Measurements from ENCODE around the gene ACER2.

The ACER2 gene

GRCh38 chr9:19408693-19409400 lies at the start of gene ACER2 (continued):
- no peak for TF ChIP-seq ZNF391 (tag by site-specific recombination; IDR thresholded peaks at IDR 0.05; ENCODE audit: borderline replicate concordance, low read depth)
- no peak for TF ChIP-seq ZNF645 (tag by site-specific recombination; IDR thresholded peaks at IDR 0.05)
- no peak for TF ChIP-seq ZNF449 (tag by site-specific recombination; IDR thresholded peaks at IDR 0.05)
- TF ChIP-seq AEBP2 (tag by site-specific recombination; IDR thresholded peaks at IDR 0.05; ENCODE audit: borderline replicate concordance) = no peak
- no peak for TF ChIP-seq ZSCAN23 (tag by site-specific recombination; IDR thresholded peaks at IDR 0.05)
- no peak for TF ChIP-seq ZNF174 (tag by site-specific recombination; IDR thresholded peaks at IDR 0.05)
- peak; percentile 49; the same call in 1 of the 2 replicates for TF ChIP-seq ZNF561 (tag by site-specific recombination; IDR thresholded peaks at IDR 0.05; ENCODE audit: borderline replicate concordance)
- TF ChIP-seq IKZF3 (tag by site-specific recombination; IDR thresholded peaks at IDR 0.05) = no peak
- TF ChIP-seq WT1 (tag by site-specific recombination; IDR thresholded peaks at IDR 0.05) = peak; percentile 52
- no peak for TF ChIP-seq ZNF221 (tag by site-specific recombination; IDR thresholded peaks at IDR 0.05; ENCODE audit: borderline replicate concordance)
- no peak for TF ChIP-seq SALL2 (tag by site-specific recombination; IDR thresholded peaks at IDR 0.05; ENCODE audit: borderline replicate concordance)
- TF ChIP-seq ZNF311 (tag by site-specific recombination; IDR thresholded peaks at IDR 0.05; ENCODE audit: borderline replicate concordance) = no peak
- TF ChIP-seq ZNF24 (tag by site-specific recombination; IDR thresholded peaks at IDR 0.05) = no peak; the same call in 1 of the 2 replicates
- TF ChIP-seq ZNF600 (tag by site-specific recombination; IDR thresholded peaks at IDR 0.05) = peak; percentile 58; the same call in 1 of the 2 replicates
- no peak for TF ChIP-seq ZNF518A (tag by site-specific recombination; conservative IDR thresholded peaks at IDR 0.05; ENCODE audit: low read depth)
- peak; percentile 92 for TF ChIP-seq SP2 (tag by site-specific recombination; IDR thresholded peaks at IDR 0.05)
- TF ChIP-seq PRDM6 (tag by site-specific recombination; IDR thresholded peaks at IDR 0.05) = no peak
- TF ChIP-seq ZNF341 (tag by site-specific recombination; IDR thresholded peaks at IDR 0.05; ENCODE audit: low read depth) = peak; percentile 99
- no peak for TF ChIP-seq ZNF157 (tag by site-specific recombination; IDR thresholded peaks at IDR 0.05)
- TF ChIP-seq ZNF175 (tag by site-specific recombination; IDR thresholded peaks at IDR 0.05) = no peak
- TF ChIP-seq ZNF350 (tag by site-specific recombination; IDR thresholded peaks at IDR 0.05) = no peak
- peak; percentile 85 for TF ChIP-seq ZBTB17 (tag by site-specific recombination; IDR thresholded peaks at IDR 0.05)
- TF ChIP-seq SP3 (tag by site-specific recombination; IDR thresholded peaks at IDR 0.05) = peak; percentile 95
- TF ChIP-seq ZBTB8A (tag by site-specific recombination; IDR thresholded peaks at IDR 0.05) = peak; percentile 27; the same call in 1 of the 2 replicates
- TF ChIP-seq ZNF19 (tag by site-specific recombination; IDR thresholded peaks at IDR 0.05; ENCODE audit: low read depth) = no peak
- no peak for TF ChIP-seq ZNF704 (tag by site-specific recombination; IDR thresholded peaks at IDR 0.05)
- no peak for TF ChIP-seq ZNF248 (tag by site-specific recombination; IDR thresholded peaks at IDR 0.05)
- 0 out of 2 replicates have a peak, but pooled peaks have one; percentile 24 for TF ChIP-seq ZEB2 (tag by site-specific recombination; IDR thresholded peaks at IDR 0.05)

Data from HEK293 (cell line).